DMS114 treated with DMSO at 0.1 percent for 48 hours (cell line): ENCODE data around the gene ZFAND2A.
"Not testable (repeated sequence)": the region's sequence is repeated elsewhere in the genome, so short reads cannot be mapped to it uniquely, and the experiment has no call there.

Source experiments
- DNase-seq: peaks from one replicate; lab custom pipeline; 2025; ENCODE audit not compliant: unreplicated experiment; lab: John Stamatoyannopoulos, UW

The ZFAND2A gene

DNA sequence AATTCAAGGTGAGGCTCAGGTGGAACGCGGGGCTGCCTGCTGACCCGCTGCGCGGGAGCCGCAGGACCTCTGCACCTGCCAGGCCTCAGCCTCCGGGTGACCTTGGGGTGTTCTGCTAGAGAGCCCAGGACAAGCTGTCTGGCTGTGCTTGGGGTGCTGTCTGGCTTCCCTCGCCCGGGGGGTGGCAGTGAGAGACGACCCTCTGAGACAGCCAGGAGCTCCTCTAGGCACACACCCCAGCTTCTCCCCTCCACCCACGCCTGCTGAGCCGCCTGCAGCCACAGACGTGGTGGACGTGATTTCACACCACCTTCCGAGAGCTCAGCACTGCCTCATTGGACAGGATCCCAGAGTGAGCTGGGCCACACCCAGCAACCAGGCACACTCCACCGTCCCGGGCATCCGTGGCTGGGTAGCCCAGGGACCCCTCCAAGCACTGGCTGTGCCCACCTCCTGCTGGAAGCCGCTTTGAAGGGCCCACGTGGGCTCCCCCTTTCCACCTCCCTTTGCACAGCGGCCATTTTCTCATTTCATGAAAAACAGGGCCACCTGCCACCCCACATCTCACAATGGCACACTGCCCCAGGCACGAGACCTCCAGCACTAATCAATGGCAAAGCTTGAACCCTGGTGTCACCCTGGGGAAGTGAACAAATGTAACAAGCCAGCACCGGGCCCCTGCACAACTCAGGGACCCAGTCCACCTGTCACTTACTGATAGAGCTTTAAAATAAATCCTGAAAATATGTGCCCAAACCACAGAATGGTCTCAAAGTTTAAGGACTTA, 35.0 kb downstream of the ZFAND2A start:
- no peak for DNase-seq

DNA sequence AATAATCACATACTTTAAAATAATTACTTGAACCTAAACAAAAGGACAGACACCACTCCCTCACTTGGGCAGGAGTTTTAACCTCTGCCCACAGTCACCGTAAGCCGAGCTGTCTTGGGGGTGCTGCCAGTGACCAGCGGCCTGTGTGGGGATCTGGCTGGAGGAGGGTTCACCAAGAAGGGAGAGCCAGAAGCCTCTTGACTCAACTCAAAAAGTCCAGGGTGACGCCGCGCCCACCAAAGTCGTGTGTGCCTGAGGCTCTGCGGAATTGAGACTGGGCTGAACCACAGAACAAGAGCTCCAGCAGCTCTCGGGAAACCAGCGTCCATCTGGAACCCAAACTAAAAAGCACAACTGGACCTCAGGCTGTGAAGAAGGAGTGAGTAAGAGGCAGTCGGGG, 35.8 kb downstream of the ZFAND2A start:
- no peak for DNase-seq

DNA sequence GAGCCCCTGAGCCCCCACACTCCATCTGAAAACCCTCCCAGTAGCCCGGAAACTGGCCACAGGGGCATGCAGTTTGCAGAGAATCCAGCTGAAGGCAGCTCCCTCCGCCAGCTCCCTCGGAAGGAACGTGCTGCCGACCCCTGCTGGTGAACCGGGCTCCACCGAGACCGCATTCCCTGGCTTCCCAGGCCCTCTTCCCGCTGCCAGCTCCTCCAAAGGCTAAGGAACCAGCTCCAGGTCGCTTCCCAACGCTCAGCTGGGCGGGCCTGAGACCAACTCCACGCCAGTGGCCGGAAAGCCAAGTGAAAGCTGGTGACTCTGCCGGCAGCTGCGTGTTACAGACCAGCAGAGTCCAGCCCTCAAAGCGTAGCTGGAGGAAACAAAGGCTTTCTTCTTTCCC, 36.3 kb downstream of the ZFAND2A start:
- DNase-seq: peak; percentile 25

DNA sequence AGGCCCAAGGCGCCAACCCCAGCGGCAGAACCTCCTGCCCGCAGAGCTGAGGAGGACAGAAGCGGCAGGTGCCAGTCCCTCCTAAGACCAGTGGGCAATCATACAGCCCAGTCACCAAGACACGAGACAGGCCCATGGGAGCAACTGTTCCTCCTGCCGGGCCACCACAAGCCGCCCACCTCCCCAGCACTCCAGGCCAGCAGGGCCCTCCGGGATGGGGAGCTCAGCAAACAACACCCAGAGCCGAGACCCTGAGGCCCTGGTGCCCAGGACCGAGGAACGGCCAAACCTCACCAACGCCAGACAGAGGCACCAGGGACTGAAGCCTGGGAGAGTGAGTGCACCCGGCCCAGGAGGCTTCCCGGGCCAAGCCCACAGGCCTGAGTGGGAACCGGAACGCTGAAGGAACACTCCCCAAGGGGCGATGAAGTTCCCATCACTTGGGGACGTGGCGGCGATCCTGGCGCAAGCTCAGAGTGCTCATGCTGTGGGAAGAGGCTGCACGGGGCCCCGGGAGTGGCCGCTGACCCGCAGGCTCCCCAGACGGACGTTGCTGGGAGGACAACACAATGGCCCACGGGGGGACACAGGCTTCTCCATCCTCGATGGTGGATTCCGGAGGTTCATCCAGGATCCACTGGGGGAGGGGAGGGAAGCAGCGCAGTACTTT, 37.0 kb downstream of the ZFAND2A start:
- no peak for DNase-seq

DNA sequence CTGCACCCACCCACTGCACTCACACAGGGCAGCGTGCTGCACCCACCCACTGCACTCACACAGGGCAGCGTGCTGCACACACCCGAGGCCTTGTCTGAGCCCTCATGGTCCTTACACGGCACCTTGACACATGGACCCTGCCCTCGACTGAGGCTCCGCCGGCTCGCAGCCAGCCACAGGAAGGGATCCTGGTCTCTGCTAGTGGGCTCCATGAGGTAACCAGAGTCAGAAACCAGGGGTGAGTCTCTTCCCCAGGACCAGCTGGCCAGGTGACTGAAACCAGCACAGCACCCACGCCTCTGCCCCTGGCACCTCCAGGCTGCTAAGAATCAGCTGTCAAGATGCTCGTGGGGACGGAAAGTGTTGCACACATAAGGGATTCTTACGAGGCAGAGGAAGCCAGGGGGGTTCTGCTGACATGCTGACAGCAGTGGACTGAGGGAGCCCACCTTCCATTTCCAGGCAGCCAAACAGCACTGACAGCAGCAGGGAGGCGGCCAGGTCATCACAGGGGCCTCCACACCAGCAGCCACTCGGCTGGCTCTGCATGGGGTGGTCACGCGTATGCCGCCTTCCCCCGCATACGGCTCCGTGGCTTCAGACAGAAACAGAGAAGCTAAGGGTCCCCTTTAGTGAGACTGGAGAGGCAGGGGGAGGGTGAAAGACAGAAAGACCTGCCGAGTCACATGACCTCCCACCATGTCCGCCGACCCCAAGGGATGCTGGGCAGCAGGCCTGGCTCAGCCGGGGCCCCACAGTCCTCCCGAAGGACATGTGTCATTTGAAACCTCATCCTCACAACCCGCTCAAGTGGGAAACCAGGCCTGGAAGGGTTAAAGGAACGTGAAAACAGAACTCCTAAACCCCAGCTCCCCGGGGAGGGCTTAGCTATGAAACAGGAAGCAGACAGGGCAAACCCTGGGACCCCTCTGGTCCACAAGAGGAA, 37.8 kb downstream of the ZFAND2A start:
- no peak for DNase-seq

DNA sequence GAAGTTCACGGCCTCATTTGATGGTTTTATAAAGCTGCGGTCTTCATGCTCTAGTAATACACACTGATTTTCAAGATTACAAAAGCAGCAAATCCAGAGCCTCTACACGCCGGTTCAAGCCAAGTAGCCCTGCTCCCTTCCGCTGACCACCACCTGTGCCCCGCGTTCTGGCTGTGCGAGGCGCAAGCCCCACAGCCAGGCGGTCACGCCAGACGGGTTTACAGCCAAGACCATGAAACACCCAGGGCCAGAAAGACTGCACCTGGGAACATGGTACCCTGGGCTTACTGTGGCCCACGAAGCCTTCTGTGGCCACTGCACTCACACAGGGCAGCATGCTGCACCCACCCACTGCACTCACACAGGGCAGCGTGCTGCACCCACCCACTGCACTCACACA, 38.5 kb downstream of the ZFAND2A start:
- no peak for DNase-seq

DNA sequence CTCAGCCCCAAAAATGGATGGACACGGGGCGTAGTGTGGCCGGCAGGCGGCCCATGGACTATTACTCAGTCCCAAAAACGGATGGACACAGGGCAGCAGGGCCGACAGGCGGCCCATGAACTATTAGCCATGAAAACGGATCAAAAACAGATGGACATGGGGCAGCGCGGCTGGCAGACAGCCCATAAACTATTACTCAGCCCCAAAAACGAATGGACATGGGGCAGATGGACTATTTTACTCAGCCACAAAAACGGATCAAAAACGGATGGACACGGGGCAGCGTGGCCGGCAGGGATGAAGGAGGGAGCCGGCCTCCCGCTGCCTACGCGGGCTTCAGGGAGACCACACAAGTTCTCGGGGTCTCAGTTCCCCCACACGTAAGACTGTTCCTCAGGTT, 39.2 kb downstream of the ZFAND2A start:
- DNase-seq: no peak

DNA sequence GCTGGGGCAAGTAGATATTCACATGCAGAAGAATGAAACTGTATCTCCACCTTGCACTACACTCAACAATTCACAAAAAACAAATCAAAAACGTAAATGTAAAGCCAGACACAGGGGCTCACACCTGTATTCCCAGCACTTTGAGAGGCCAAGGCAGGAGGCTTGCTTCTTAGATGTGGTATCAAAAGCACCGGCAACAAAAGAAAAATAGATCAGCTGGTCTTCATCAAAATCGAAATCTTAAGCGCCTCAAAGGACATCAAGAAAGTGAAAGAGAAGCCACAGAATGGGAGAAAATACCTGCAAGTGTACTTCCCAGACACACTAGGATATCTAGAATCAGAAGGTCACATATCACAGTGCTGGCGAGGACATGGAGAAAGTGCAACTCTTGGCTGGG, 40.8 kb downstream of the ZFAND2A start:
- DNase-seq: no peak

DNA sequence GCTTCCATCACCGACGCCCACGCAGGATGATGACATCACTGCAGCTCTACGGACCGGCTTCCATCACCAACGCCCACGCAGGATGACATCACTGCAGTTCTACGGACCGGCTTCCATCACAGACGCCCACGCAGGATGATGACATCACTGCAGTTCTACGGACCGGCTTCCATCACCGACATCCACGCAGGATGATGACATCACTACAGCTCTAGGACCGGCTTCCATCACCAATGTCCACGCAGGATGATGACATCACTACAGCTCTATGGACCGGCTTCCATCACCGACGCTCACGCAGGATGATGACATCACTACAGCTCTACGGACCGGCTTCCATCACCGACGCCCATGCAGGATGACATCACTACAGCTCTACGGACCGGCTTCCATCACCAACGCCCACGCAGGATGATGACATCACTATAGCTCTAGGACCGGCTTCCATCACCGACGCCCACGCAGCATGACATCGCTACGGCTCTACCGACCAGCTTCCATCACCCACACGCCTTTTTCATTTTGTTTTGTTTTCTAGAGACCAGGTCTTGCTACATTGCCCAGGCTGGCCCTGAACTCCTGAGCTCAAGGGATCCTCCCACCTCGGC, 42.6 kb downstream of the ZFAND2A start:
- DNase-seq: no peak

DNA sequence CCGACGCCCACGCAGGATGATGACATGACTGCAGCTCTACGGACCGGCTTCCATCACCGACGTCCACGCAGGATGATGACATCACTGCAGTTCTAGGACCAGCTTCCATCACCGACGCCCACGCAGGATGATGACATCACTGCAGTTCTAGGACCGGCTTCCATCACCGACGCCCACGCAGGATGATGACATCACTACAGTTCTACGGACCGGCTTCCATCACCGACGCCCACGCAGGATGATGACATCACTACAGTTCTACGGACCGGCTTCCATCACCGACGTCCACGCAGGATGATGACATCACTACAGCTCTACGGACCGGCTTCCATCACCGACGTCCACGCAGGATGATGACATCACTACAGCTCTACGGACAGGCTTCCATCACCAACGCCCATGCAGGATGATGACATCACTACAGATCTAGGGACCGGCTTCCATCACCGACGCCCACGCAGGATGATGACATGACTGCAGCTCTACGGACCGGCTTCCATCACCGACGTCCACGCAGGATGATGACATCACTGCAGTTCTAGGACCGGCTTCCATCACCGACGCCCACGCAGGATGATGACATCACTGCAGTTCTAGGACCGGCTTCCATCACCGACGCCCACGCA, 43.5 kb downstream of the ZFAND2A start:
- DNase-seq: not testable (repeated sequence)

DNA sequence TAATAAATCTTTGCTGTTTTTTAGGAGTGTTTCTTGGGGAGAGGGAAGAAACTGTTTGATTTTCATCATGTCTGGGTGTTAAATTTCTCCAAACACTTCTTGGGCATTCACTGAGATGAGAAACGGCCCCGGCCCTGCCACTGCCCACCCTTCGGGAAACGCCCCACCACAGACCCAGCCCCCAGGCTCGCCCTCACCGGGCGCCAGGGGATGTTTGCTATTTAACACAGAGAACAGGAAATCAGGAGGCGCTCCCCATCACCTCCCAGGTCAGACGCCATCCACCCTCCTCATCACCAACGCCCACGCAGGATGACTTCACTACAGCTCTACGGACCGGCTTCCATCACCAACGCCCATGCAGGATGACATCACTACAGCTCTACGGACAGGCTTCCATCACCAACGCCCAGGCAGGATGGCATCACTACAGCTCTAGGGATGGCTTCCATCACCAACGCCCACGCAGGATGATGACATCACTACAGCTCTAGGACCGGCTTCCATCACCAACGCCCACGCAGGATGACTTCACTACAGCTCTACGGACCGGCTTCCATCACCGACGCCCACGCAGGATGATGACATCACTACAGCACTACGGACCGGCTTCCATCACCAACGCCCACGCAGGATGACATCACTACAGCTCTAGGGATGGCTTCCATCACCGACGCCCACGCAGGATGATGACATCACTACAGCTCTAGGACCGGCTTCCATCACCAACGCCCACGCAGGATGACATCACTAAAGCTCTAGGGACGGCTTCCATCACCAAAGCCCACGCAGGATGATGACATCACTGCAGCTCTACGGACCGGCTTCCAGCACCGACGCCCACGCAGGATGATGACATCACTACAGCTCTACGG, 44.6 kb downstream of the ZFAND2A start:
- DNase-seq: not testable (repeated sequence)

DNA sequence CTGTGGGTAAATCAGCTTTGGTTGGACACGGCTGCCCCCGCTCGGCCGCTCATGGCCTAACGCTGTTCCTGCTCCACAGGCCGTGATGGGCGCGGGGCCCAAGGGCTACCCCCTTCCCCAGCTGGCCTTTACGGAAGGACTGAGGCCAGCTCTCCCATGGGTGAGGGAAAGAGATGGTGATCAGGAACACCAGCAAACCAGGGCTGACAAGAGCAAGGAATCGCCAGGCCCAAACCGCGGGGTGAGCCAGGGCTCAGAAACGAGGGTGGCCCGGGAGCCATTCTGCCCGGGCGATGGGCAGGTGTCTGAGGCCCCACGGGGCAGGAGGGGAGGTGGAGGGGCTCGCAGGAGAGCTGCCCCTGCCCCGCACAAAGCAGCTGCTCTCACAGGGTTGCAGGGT, 45.5 kb downstream of the ZFAND2A start:
- no peak for DNase-seq

DNA sequence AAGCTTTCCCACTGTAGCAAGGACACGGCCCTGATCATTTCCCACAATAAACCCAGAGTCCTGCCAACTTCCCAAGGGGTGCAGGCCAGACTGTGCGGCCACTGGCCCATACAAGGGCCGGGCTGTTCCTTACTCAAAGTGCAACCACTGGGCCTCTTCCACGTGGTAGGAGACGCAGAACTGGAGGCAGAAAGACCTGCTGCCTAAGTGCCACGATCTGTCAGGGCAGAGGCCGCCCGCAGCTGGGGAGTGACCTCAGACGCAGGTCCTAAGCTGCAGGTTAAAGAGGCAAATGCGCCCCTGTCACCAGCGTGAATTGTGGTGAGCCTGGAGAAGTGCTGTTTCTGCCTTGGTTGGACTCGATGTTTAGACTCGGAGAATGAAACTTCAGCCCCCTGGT, 45.9 kb downstream of the ZFAND2A start:
- DNase-seq: no peak

DNA sequence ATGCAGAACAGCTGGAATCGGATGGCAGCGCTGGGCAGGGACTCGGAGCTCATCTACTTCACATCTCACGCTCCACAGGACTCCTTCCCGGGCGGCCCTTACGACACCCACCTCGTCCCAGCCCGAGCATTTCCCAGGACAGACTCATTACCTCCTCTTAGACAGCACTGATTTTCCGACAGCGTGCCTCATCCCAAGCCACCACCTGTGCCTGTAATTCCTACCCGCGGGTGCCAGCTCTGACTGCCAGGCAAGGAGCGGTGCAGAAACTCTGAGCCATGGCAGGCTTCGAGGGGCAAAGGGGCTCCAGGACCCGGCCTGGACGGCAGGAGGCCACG, 46.5 kb downstream of the ZFAND2A start:
- DNase-seq: no peak

DNA sequence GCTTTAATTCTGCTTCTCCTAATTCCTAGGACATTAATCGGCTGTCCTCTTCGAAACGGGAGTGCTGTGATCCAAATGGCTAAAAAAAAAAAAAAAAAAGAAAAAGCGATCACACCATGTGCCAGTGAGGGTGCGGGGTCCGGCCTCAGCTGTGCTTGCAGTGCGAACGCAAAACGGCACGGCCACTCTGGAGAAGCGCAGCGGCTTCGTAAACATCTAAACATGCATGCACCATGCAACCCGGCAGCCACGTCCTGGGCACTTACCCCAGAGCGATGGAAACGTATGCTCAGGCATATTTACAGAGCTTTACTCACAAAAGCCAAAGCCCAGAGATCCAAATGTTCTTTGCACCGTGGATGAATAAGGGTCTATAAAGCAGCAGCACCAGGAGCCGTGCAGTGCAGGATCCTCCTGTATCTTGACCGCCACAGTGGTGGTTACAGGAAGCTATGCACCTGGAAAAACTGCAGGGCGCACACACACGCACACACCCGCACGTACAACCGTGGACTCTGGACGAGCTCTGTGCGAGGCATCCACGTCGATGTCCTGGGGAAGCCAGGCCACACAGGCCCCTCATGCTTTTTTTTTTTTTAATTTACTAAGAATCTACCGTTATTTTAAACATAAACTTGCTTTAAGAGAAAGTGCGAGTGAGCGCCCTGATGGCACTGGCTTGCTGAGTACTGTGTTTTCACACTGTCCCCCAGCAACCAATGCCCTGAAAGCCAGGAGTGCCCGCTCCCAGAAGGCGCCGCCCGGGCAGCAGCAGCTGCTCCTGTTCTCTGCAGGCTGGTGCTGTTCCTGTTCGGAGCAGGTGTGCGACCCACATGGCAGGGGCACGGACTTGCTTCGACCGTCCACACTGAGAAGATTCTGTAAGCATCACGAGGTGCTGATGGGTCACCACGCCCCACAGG, 47.1 kb downstream of the ZFAND2A start:
- DNase-seq: no peak

DNA sequence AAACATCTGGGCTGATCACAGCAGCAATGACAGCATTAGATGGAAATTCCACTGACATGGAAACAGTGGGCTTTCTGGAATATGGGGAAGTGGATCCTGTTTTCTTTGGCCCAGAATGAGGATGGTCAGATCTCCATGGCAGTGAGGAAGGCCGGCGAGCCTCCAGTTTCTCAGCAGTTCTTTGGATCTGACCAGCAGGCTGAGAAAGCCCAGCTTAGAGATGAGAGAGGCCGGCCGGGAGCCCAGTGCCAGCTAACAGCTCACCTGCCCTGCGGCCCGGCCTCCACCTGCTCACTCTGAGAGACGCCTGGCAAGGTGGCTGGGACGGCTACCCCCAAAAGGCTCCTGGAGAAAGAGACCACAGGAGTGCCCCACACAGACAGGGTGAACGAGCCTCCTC, 47.9 kb downstream of the ZFAND2A start:
- DNase-seq: no peak

DNA sequence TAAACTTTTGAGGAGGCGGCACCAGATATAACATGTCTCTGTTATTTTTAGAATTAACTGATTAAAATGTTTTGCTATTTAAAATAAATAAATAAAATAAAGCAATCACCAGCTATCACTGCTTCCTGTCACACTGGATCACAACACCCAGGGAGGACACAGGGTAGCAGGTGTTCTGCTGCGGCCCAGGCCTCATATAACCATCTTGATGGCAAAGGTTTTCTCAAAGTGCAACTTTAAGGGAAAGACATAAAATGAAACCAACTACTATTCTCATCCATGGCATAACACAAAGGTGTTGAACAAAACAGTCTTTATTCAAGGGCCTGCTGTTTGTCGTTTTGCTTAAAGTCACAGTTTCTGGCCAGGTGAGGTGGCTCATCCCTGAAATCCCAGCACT, 48.8 kb downstream of the ZFAND2A start:
- no peak for DNase-seq

DNA sequence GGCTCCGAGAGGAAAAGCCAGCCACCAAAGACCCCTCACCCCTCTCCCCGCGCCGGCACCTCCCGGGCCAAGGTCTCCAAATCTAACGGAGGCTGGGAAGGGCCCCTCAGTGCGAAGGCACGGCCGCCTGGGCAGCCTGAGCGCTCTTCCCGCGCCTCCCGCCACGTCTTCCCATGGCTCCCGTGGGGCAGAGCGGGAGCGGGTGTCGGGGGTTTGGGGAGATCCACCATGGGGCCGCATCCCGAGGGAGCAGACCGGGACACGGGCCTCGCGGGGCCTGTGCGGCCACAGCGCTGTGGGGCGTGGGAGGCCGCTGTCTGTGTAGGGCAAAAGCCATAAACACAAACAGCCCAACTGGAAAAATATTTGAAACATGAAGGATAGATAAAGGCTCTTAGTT, 49.6 kb downstream of the ZFAND2A start:
- no peak for DNase-seq
